ENCODE measurements around the gene SLC39A8. TPM values are rescaled to one million over a fixed set of nuclear protein-coding genes. Genes with fewer than 3 reads are reported as not detected.

Gene SLC39A8
- total RNA-seq, 1 experiment from 2014 or later = 13.2 TPM

DNA sequence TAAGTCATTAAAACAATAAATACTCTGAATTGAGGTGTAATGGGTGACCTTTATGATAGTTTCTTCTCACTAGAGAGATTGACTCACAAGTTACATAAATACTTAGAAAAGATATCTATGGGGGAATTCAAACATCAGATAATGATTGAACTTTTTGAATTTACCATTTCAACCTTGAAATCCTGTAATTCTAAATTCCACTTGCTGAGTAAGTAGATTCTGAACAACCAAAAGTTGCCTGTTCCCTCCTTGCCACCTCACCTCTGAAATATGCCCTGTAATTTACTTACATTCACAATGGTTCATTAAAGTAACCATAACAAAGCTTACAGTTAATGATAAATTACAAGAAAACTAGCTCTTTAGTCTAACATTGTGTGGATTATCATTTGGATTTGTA is 43.3 kb upstream of the SLC39A8 start:
- BruUV-seq (replicated peaks) = no TSS peak
- Histone ChIP-seq H3K9me2 (ENCODE audit: insufficient read depth) (no peaks in the 10 kb centered on the region), H3K36me3 (ENCODE audit: control insufficient read depth in 1 of 2, insufficient read depth in 2 of 2, low read length in 2 of 2) (no peaks in the 10 kb centered on the region), H3K9ac (ENCODE audit: low read length) (no peak overlapping the region), H3K4me1 (ENCODE audit: control insufficient read depth in 1 of 2, insufficient read depth in 2 of 2, low read length in 2 of 2) (peaks cover 0 to 5% of the 10 kb centered on the region in 2 experiments; a peak in 1 of 4 replicates), H3K4me3 (replicated peaks in 1 of 2; ENCODE audit: low read depth in 1 of 2, low read length in 2 of 2) (no peak overlapping the region), H4K20me1 (ENCODE audit: insufficient read depth) (no peaks in the 10 kb centered on the region), H3K79me2 (ENCODE audit: insufficient read depth, low read length) (no peaks in the 10 kb centered on the region), H3K9me3 (ENCODE audit: control insufficient read depth in 1 of 2, insufficient read depth in 1 of 2, low read depth in 1 of 2, low read length in 2 of 2) (no peaks in the 10 kb centered on the region), H3K27ac (ENCODE audit: low read depth, low read length) (no peak overlapping the region), H3K27me3 (ENCODE audit: insufficient read depth, low read length) (no peaks in the 10 kb centered on the region), H2AFZ (ENCODE audit: low read depth, low read length, poor library complexity, severe bottlenecking) (peak overlapping the region; percentile 17), H3K4me2 (ENCODE audit: low read length) (no peak overlapping the region)
- intact Hi-C loops (cut with micrococcal nuclease) = no loop called here
- CTCF ChIA-PET = no interaction called here
- RAD21 ChIA-PET (ENCODE audit: low non-redundant PET in 1 of 2, low total read pairs in 2 of 2, uncharacterized antibody in 2 of 2, unreplicated experiment in 2 of 2) = no interaction called here
- POLR2A ChIA-PET = no interaction called here
- ATAC-seq (no peak), DNase-seq (ENCODE audit: low read depth, low spot score) (no peak)
- TF ChIP-seq, protein P1, sequence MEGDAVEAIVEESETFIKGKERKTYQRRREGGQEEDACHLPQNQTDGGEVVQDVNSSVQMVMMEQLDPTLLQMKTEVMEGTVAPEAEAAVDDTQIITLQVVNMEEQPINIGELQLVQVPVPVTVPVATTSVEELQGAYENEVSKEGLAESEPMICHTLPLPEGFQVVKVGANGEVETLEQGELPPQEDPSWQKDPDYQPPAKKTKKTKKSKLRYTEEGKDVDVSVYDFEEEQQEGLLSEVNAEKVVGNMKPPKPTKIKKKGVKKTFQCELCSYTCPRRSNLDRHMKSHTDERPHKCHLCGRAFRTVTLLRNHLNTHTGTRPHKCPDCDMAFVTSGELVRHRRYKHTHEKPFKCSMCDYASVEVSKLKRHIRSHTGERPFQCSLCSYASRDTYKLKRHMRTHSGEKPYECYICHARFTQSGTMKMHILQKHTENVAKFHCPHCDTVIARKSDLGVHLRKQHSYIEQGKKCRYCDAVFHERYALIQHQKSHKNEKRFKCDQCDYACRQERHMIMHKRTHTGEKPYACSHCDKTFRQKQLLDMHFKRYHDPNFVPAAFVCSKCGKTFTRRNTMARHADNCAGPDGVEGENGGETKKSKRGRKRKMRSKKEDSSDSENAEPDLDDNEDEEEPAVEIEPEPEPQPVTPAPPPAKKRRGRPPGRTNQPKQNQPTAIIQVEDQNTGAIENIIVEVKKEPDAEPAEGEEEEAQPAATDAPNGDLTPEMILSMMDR (IDR thresholded peaks at IDR 0.05 in 2 of 3, conservative IDR thresholded peaks at IDR 0.05 in 1 of 3; ENCODE audit: borderline replicate concordance in 1 of 3, insufficient read depth in 1 of 3, low read depth in 2 of 3, low read length in 2 of 3) = no peak
- TF ChIP-seq TCF7L2 (IDR thresholded peaks at IDR 0.05; ENCODE audit: borderline replicate concordance, extremely low read depth, insufficient read depth, insufficient read length) = no peak
- TF ChIP-seq, protein P2, sequence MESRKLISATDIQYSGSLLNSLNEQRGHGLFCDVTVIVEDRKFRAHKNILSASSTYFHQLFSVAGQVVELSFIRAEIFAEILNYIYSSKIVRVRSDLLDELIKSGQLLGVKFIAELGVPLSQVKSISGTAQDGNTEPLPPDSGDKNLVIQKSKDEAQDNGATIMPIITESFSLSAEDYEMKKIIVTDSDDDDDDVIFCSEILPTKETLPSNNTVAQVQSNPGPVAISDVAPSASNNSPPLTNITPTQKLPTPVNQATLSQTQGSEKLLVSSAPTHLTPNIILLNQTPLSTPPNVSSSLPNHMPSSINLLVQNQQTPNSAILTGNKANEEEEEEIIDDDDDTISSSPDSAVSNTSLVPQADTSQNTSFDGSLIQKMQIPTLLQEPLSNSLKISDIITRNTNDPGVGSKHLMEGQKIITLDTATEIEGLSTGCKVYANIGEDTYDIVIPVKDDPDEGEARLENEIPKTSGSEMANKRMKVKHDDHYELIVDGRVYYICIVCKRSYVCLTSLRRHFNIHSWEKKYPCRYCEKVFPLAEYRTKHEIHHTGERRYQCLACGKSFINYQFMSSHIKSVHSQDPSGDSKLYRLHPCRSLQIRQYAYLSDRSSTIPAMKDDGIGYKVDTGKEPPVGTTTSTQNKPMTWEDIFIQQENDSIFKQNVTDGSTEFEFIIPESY (IDR thresholded peaks at IDR 0.05; ENCODE audit: extremely low read depth, insufficient replicate concordance, low read length) = no peak
- TF ChIP-seq EZH2 (IDR thresholded peaks at IDR 0.05) = no peak
- TF ChIP-seq JUND (IDR thresholded peaks at IDR 0.05) = no peak
- TF ChIP-seq SIN3A (IDR thresholded peaks at IDR 0.05; ENCODE audit: low read depth) = no peak
- TF ChIP-seq EZH2phosphoT487 (IDR thresholded peaks at IDR 0.05; ENCODE audit: borderline replicate concordance) = no peak
- TF ChIP-seq ZFX (IDR thresholded peaks at IDR 0.05) = no peak
- TF ChIP-seq EGR1 (IDR thresholded peaks at IDR 0.05; ENCODE audit: low read depth) = no peak
- TF ChIP-seq POLR2A (IDR thresholded peaks at IDR 0.05; ENCODE audit: borderline replicate concordance, extremely low read depth, insufficient read depth, insufficient read length) = no peak
- TF ChIP-seq, protein P3, sequence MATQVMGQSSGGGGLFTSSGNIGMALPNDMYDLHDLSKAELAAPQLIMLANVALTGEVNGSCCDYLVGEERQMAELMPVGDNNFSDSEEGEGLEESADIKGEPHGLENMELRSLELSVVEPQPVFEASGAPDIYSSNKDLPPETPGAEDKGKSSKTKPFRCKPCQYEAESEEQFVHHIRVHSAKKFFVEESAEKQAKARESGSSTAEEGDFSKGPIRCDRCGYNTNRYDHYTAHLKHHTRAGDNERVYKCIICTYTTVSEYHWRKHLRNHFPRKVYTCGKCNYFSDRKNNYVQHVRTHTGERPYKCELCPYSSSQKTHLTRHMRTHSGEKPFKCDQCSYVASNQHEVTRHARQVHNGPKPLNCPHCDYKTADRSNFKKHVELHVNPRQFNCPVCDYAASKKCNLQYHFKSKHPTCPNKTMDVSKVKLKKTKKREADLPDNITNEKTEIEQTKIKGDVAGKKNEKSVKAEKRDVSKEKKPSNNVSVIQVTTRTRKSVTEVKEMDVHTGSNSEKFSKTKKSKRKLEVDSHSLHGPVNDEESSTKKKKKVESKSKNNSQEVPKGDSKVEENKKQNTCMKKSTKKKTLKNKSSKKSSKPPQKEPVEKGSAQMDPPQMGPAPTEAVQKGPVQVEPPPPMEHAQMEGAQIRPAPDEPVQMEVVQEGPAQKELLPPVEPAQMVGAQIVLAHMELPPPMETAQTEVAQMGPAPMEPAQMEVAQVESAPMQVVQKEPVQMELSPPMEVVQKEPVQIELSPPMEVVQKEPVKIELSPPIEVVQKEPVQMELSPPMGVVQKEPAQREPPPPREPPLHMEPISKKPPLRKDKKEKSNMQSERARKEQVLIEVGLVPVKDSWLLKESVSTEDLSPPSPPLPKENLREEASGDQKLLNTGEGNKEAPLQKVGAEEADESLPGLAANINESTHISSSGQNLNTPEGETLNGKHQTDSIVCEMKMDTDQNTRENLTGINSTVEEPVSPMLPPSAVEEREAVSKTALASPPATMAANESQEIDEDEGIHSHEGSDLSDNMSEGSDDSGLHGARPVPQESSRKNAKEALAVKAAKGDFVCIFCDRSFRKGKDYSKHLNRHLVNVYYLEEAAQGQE (IDR thresholded peaks at IDR 0.05; ENCODE audit: low read depth) = no peak
- no peak for TF ChIP-seq ELF1 (IDR thresholded peaks at IDR 0.05; ENCODE audit: borderline replicate concordance, low read depth)
- TF ChIP-seq, protein P4, sequence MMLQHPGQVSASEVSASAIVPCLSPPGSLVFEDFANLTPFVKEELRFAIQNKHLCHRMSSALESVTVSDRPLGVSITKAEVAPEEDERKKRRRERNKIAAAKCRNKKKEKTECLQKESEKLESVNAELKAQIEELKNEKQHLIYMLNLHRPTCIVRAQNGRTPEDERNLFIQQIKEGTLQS (IDR thresholded peaks at IDR 0.05) = no peak
- no peak for TF ChIP-seq CEBPB (IDR thresholded peaks at IDR 0.05; ENCODE audit: low read depth)
